GM23248 (cell line): Measurements from ENCODE around the gene ADAMTSL1. TPM values are rescaled to one million over a fixed set of nuclear protein-coding genes. Genes with fewer than 3 reads are reported as not detected.

ENCODE experiments used
- DNase-seq: peaks from one replicate; pipeline ENCODE4 v3.0.0-alpha.2; 2015
- H2AFZ ChIP-seq: fragments of 200-600 bp; sonication (generic); 2 replicates; pipeline ENCODE4 v1.6.1; 2016; ENCODE audit warnings: antibody characterized with exemption
- H3F3A ChIP-seq: fragments of 200-600 bp; sonication (generic); 2 replicates; pipeline ENCODE4 v1.6.1; 2016; ENCODE audit warnings: mild to moderate bottlenecking, antibody characterized with exemption, mixed run types; ENCODE audit not compliant: insufficient read depth
- H3K27ac ChIP-seq: fragments of 200-600 bp; sonication (generic); 2 replicates; pipeline ENCODE4 v1.5.1; 2016; ENCODE audit warnings: mild to moderate bottlenecking
- H3K27me3 ChIP-seq: fragments of 200-600 bp; sonication (generic); replicated peaks from 2 replicates; pipeline ENCODE4 v1.6.1; 2016; ENCODE audit warnings: mild to moderate bottlenecking; ENCODE audit not compliant: insufficient read depth
- H3K36me3 ChIP-seq: fragments of 200-600 bp; sonication (generic); 2 replicates; pipeline ENCODE4 v1.6.1; 2016; ENCODE audit warnings: low read depth, mild to moderate bottlenecking
- H3K4me1 ChIP-seq: fragments of 200-600 bp; sonication (generic); 2 replicates; pipeline ENCODE4 v1.6.1; 2016; ENCODE audit warnings: mild to moderate bottlenecking; ENCODE audit not compliant: insufficient read depth
- H3K4me2 ChIP-seq: fragments of 200-600 bp; sonication (generic); one replicate; pipeline ENCODE4 v1.6.1; 2016; ENCODE audit warnings: mild to moderate bottlenecking; ENCODE audit not compliant: unreplicated experiment
- H3K4me3 ChIP-seq: fragments of 200-600 bp; sonication (generic); 2 replicates; pipeline ENCODE4 v1.5.1; 2016; ENCODE audit warnings: mild to moderate bottlenecking
- H3K79me2 ChIP-seq: fragments of 200-600 bp; sonication (generic); 2 replicates; pipeline ENCODE4 v1.6.1; 2016; ENCODE audit warnings: mild to moderate bottlenecking; ENCODE audit not compliant: insufficient read depth
- H3K9ac ChIP-seq: fragments of 200-600 bp; sonication (generic); 2 replicates; pipeline ENCODE4 v1.6.1; 2016; ENCODE audit warnings: mild to moderate bottlenecking
- H3K9me2 ChIP-seq: fragments of 200-600 bp; sonication (generic); 2 replicates; pipeline ENCODE4 v1.6.1; 2016; ENCODE audit warnings: mixed run types, mild to moderate bottlenecking, moderate library complexity; ENCODE audit not compliant: insufficient read depth
- H3K9me3 ChIP-seq: fragments of 200-600 bp; sonication (generic); one replicate; pipeline ENCODE4 v1.6.1; 2017; ENCODE audit warnings: low read depth
- H4K20me1 ChIP-seq: fragments of 200-600 bp; sonication (generic); 2 replicates; pipeline ENCODE4 v1.6.0; 2016; ENCODE audit not compliant: insufficient read depth
- EZH2 ChIP-seq: fragments of 200-600 bp; sonication (generic); IDR thresholded peaks from 2 replicates; pipeline ENCODE4 v1.6.1; 2018; ENCODE audit warnings: antibody characterized with exemption, mild to moderate bottlenecking; ENCODE audit not compliant: insufficient read depth, poor library complexity, severe bottlenecking
- EZH2phosphoT487 ChIP-seq: fragments of 200-600 bp; sonication (generic); IDR thresholded peaks from 2 replicates; pipeline ENCODE4 v1.6.1; 2018; ENCODE audit warnings: antibody characterized with exemption, moderate library complexity, mild to moderate bottlenecking, low read depth; ENCODE audit not compliant: insufficient read depth
- WGBS, 2 experiments: methylation state at CpG; one replicate each; pipeline ENCODE4 v1.1.6; 2015 to 2017; ENCODE audit warnings: low lambda C conversion rate in 2 of 2, low coverage in 1 of 2; ENCODE audit errors: missing lambda C conversion rate in 2 of 2; 5-methylcytosine and 5-hydroxymethylcytosine counted together
- in situ Hi-C: fragments of 300-500 bp; cut with MboI; formaldehyde crosslinking; loops from 2 replicates; pipeline ENCODE4 v1.15.0; 2020
- polyA plus RNA-seq: library from polyadenylated mRNA; unstranded; fragments of >200 nt; fragmentation: Nextera tagmentation; extraction: Ambion mirVana; gene quantifications from 2 replicates; pipeline ENCODE4 v1.2.1, GENCODE V29; 2016
- total RNA-seq: library from RNA; depleted of rRNA; stranded (reverse); fragments of >200 nt; shearing (Covaris generic); gene quantifications from 2 replicates; pipeline ENCODE4 v1.2.3, GENCODE V29; 2014

Gene ADAMTSL1
- total and polyA plus RNA-seq, 2 experiments from 2014 or later, result 77.0 to 273 TPM

DNA sequence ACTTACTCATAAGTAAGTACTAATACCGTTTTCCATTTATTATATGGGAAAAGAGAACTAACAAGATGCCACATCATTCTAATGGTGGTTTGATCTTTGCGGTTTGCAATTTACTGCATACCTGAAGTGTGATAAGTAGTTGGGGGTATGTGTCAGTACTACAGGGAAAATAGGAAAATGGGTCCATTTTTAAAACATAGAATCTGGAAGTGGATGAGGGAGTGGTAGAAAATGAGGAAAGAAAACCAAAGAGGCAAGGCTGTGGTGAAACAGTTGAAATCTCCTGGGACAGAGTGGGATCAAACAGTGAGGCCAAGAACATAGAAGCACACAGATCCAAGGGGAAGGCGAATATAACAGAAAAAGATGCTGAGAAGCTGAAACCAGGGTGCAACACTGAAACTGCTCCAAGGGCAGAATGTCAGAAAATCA, 6.7 kb downstream of the ADAMTSL1 start:
- Histone ChIP-seq H4K20me1 (no peaks in the 10 kb centered on the region), H3K4me2 (peak overlapping the region; percentile 100), H3K27me3 (no peaks in the 10 kb centered on the region), H3F3A (peaks cover 88% of the 10 kb centered on the region), H3K4me3 (no peak overlapping the region), H3K79me2 (peaks cover 85% of the 10 kb centered on the region), H3K9me2 (no peaks in the 10 kb centered on the region), H2AFZ (no peak overlapping the region), H3K36me3 (peaks cover 20% of the 10 kb centered on the region; the same call in 1 of the 2 replicates), H3K9me3 (no peaks in the 10 kb centered on the region), H3K9ac (peak overlapping the region; percentile 89), H3K4me1 (peaks cover 84% of the 10 kb centered on the region), H3K27ac (peak overlapping the region; percentile 96)
- in situ Hi-C loops, result no loop called here
- peak; percentile 83 for DNase-seq
- WGBS, 2 experiments, result 5% methylated on average over 3 of the region's 3 CpGs
- TF ChIP-seq EZH2phosphoT487 (no peak), EZH2 (no peak)

- Histone ChIP-seq H3K4me2 (peak overlapping the region; percentile 34), H3K9me3 (no peaks in the 10 kb centered on the region), H3K4me3 (no peak overlapping the region), H3K9me2 (no peaks in the 10 kb centered on the region), H3K27ac (peak overlapping the region; percentile 96), H3K9ac (no peak overlapping the region), H3K27me3 (no peaks in the 10 kb centered on the region), H4K20me1 (no peaks in the 10 kb centered on the region), H3K36me3 (peaks cover 21% of the 10 kb centered on the region; the same call in 1 of the 2 replicates), H3F3A (peaks cover 90% of the 10 kb centered on the region), H2AFZ (no peak overlapping the region), H3K79me2 (peaks cover 85% of the 10 kb centered on the region), H3K4me1 (peaks cover 92% of the 10 kb centered on the region)
- TF ChIP-seq EZH2 (no peak), EZH2phosphoT487 (no peak)
- WGBS, 2 experiments, result 32 to 40% methylated on average over 2 of the region's 2 CpGs
- DNase-seq, result no peak
- in situ Hi-C loops, result no loop called here
Observed at GRCh38 chr9:18482371-18482770, 8.4 kb downstream of the ADAMTSL1 start.

- H3K9ac ChIP-seq, result peak overlapping the region; percentile 55
- H3K79me2 ChIP-seq, result peaks cover 88% of the 10 kb centered on the region
- no peak overlapping the region for H3K4me3 ChIP-seq
- H3K36me3 ChIP-seq, result peaks cover 26% of the 10 kb centered on the region; the same call in 1 of the 2 replicates
- DNase-seq, result peak; percentile 67
- H3K9me2 ChIP-seq, result no peaks in the 10 kb centered on the region
- no peaks in the 10 kb centered on the region for H3K27me3 ChIP-seq
- peaks cover 91% of the 10 kb centered on the region for H3K4me1 ChIP-seq
- in situ Hi-C loops, result no loop called here
- peak overlapping the region; percentile 16 for H3K4me2 ChIP-seq
- H2AFZ ChIP-seq, result no peak overlapping the region
- H3F3A ChIP-seq, result peaks cover 88% of the 10 kb centered on the region
- 64 to 81% methylated on average over 2 of the region's 2 CpGs for WGBS, 2 experiments
- peak overlapping the region; percentile 98 for H3K27ac ChIP-seq
- H4K20me1 ChIP-seq, result no peaks in the 10 kb centered on the region
- H3K9me3 ChIP-seq, result no peaks in the 10 kb centered on the region
- TF ChIP-seq EZH2 (no peak), EZH2phosphoT487 (no peak)
Observed at GRCh38 chr9:18485714-18486113, 11.8 kb downstream of the ADAMTSL1 start.

GRCh38 chr9:18487611-18488010, 13.7 kb downstream of the ADAMTSL1 start:
- Histone ChIP-seq H3K27ac (peak overlapping the region; percentile 98), H3K27me3 (no peaks in the 10 kb centered on the region), H3K4me1 (peaks cover 91% of the 10 kb centered on the region), H3K4me3 (no peak overlapping the region), H3K9me3 (no peaks in the 10 kb centered on the region), H2AFZ (no peak overlapping the region), H3K9ac (peak overlapping the region; percentile 55; the same call in 1 of the 2 replicates), H4K20me1 (no peaks in the 10 kb centered on the region), H3K4me2 (peak overlapping the region; percentile 48), H3K79me2 (peaks cover 84% of the 10 kb centered on the region), H3K36me3 (peaks cover 21% of the 10 kb centered on the region; the same call in 1 of the 2 replicates), H3F3A (peaks cover 88% of the 10 kb centered on the region), H3K9me2 (no peaks in the 10 kb centered on the region)
- DNase-seq, result peak; percentile 13
- in situ Hi-C loops, result no loop called here
- no peak for TF ChIP-seq EZH2
- no peak for TF ChIP-seq EZH2phosphoT487
- 27 to 28% methylated on average over 7 of the region's 7 CpGs for WGBS, 2 experiments

- Histone ChIP-seq H3K4me2 (peak overlapping the region; percentile 82), H3K79me2 (peaks cover 78% of the 10 kb centered on the region), H3K4me1 (peaks cover 97% of the 10 kb centered on the region), H3K9me3 (no peaks in the 10 kb centered on the region), H3K4me3 (no peak overlapping the region), H2AFZ (no peak overlapping the region), H3K9me2 (no peaks in the 10 kb centered on the region), H3K9ac (peak overlapping the region; percentile 81), H3K27ac (peak overlapping the region; percentile 98), H3F3A (peaks cover 93% of the 10 kb centered on the region), H3K36me3 (peaks cover 9% of the 10 kb centered on the region; the same call in 1 of the 2 replicates), H3K27me3 (no peaks in the 10 kb centered on the region), H4K20me1 (no peaks in the 10 kb centered on the region)
- TF ChIP-seq EZH2phosphoT487, result no peak
- TF ChIP-seq EZH2, result no peak
- in situ Hi-C loops, result no loop called here
- 77 to 85% methylated on average over 2 of the region's 2 CpGs for WGBS, 2 experiments
- DNase-seq, result no peak
Observed at GRCh38 chr9:18488886-18489285, 14.9 kb downstream of the ADAMTSL1 start.
